Ovary (tissue), 9 donors: ENCODE data around the gene MRPS5. TPM values are rescaled to one million over a fixed set of nuclear protein-coding genes. Genes with fewer than 3 reads are reported as not detected.

Experiments
- DNase-seq, 5 donors: peaks; one replicate each; pipeline ENCODE4 v3.0.0-alpha.2; 2019 to 2020
- H3K27ac ChIP-seq, 2 donors: fragments of 200-600 bp; one replicate each; pipeline versions ENCODE4 v1.5.1 to v1.8.0; 2019 to 2022
- H3K27me3 ChIP-seq: fragments of 200-600 bp; one replicate; pipeline ENCODE4 v1.8.0; 2022
- H3K36me3 ChIP-seq: fragments of 200-600 bp; sonication (generic); one replicate; pipeline ENCODE4 v1.5.1; 2019
- H3K4me1 ChIP-seq: one replicate; pipeline ENCODE4 v1.8.1; 2013; ENCODE audit warnings: mild to moderate bottlenecking, moderate library complexity; ENCODE audit not compliant: insufficient read depth
- H3K4me3 ChIP-seq: fragments of 200-600 bp; sonication (generic); one replicate; pipeline ENCODE4 v1.5.1; 2017
- H3K9me3 ChIP-seq, 2 donors: fragments of 200-600 bp in 1 of 2; sonication (generic) in 1 of 2; one replicate each; pipeline versions ENCODE4 v1.5.1 to v1.8.1; 2013 to 2019; ENCODE audit warnings: mild to moderate bottlenecking in 1 of 2, moderate library complexity in 1 of 2
- EP300 ChIP-seq: sonication (generic); formaldehyde crosslinking; IDR thresholded peaks from one replicate; pipeline ENCODE4 v1.6.1; 2017; ENCODE audit warnings: antibody characterized with exemption
- POLR2A ChIP-seq: fragments of 450-650 bp; IDR thresholded peaks from one replicate; pipeline ENCODE4 v1.6.1; 2017; ENCODE audit warnings: antibody characterized with exemption, mild to moderate bottlenecking, moderate library complexity
- WGBS, 3 donors: extraction: QIAGEN DNeasy Blood & Tissue Kit in 1 of 3; methylation state at CpG; one replicate each; pipeline versions ENCODE4 v1.1.5 to v1.1.7; 2013 to 2017; 5-methylcytosine and 5-hydroxymethylcytosine counted together
- intact Hi-C, 4 donors: fragments of 100-400 bp; cut with DNase I; formaldehyde crosslinking; loops; one replicate each; pipeline versions ENCODE4 v1.11.0 to v1.15.1; 2022 to 2023
- polyA plus RNA-seq, 2 donors: library from polyadenylated mRNA; stranded (reverse); fragments of 200-250 nt in 1 of 2; fragments of 350-450 nt in 1 of 2; fragmentation: Illumina TruSeq in 1 of 2; extraction: RNeasy Lipid Tissue Mini Kit (QIAGEN cat#74804) in 1 of 2; gene quantifications; one replicate each; pipeline ENCODE4 v1.2.3, GENCODE V29; 2013 to 2014
- total RNA-seq, 7 donors: library from RNA; depleted of rRNA in 2 of 7; stranded (reverse); fragments of >200 nt in 2 of 7; fragmentation: NEBNext Ultra II Directional in 3 of 7; extraction: Animal tissue kit (Norgen Biotek cat#: 25700) in 3 of 7; gene quantifications; one replicate each; pipeline versions ENCODE4 v1.1.0 to v1.2.4, GENCODE V29; 2016 to 2023
- TF ChIP-seq, protein P1 (sequence below), 3 donors: fragments of 450-650 bp in 2 of 3; fragments of 200-600 bp in 1 of 3; IDR thresholded peaks; one replicate each; pipeline versions ENCODE4 v1.5.1 to v1.8.0; 2016 to 2022; ENCODE audit warnings: antibody characterized with exemption in 3 of 3, mild to moderate bottlenecking in 1 of 3
- donor health status: DM: no; HTN: no; CAD: no; lungs with moderate emphysema.
- donor health status: DM: no; HTN: no; CAD: no.
- donor health status: Bipolar disorder and iron deficiency.
- donor health status: DM: yes; HTN: yes; CAD: no.
- donor health status: DM: no; HTN: no; CAD: no.
- donor health status: DM: yes; HTN: yes; CAD: no.

Gene MRPS5
- total and polyA plus RNA-seq, 9 donors = 32.4 to 62.9 (median 39.7) TPM

DNA sequence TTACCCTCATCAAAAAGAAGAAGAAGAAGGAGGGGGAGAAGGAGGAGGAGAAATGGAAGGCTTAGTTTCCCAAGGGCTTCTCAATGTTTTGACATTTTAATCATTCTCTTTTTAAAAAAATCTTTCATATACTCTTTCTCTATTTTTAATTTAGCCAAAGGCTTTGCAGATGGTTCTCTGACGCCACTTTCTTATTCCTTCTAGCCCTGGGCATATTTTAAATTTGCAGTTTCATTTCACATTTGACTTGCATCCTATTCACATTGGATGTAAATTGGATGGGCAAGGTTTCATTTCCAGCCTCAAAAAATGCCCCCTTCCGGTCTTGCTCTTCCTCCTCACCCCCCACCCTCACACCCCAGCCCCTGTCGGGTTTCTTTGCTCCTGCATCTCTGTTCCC lies 66.3 kb downstream of the MRPS5 start:
- intact Hi-C loops = no loop called here
- TF ChIP-seq, protein P1, sequence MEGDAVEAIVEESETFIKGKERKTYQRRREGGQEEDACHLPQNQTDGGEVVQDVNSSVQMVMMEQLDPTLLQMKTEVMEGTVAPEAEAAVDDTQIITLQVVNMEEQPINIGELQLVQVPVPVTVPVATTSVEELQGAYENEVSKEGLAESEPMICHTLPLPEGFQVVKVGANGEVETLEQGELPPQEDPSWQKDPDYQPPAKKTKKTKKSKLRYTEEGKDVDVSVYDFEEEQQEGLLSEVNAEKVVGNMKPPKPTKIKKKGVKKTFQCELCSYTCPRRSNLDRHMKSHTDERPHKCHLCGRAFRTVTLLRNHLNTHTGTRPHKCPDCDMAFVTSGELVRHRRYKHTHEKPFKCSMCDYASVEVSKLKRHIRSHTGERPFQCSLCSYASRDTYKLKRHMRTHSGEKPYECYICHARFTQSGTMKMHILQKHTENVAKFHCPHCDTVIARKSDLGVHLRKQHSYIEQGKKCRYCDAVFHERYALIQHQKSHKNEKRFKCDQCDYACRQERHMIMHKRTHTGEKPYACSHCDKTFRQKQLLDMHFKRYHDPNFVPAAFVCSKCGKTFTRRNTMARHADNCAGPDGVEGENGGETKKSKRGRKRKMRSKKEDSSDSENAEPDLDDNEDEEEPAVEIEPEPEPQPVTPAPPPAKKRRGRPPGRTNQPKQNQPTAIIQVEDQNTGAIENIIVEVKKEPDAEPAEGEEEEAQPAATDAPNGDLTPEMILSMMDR (IDR thresholded peaks at IDR 0.05) = no peak
- TF ChIP-seq POLR2A = no peak
- no peak for TF ChIP-seq EP300

DNA sequence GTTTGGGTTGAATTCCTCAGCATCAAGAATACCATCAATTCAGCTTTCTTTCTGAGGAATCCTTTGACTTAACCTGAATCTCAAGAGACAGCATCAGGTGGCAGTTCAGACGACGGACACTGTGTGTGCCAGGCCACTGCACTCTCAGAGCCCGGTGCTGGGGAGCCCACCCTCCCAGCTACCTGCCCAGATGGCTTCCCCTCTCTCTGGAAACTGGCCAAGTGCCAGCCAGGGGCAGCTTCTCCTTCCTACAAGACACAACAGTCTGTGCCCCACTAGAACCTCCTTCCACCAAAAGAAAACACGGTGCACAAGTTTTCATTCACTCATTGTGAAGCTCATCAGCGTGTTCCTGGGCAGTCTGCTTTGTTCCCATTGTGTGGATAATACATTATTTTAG lies 67.6 kb downstream of the MRPS5 start:
- intact Hi-C loops = no loop called here
- Histone ChIP-seq H3K4me3 (no peak overlapping the region), H3K27me3 (no peaks in the 10 kb centered on the region), H3K9me3 (no peaks in the 10 kb centered on the region), H3K36me3 (no peaks in the 10 kb centered on the region), H3K27ac (no peak overlapping the region), H3K4me1 (no peaks in the 10 kb centered on the region)
- 65 to 79% (median 75%) methylated on average over 5 of the region's 5 CpGs for WGBS, 3 donors
- no peak for DNase-seq
- TF ChIP-seq POLR2A (no peak), EP300 (no peak)
- TF ChIP-seq, protein P1 (IDR thresholded peaks at IDR 0.05) = no peak

More for the DNA sequence above, 66.3 kb downstream of the MRPS5 start:
- Histone ChIP-seq H3K36me3 (no peaks in the 10 kb centered on the region), H3K4me1 (no peaks in the 10 kb centered on the region), H3K9me3 (no peaks in the 10 kb centered on the region), H3K27ac (no peak overlapping the region), H3K27me3 (no peaks in the 10 kb centered on the region), H3K4me3 (no peak overlapping the region)
- WGBS, 3 donors = 55 to 64% (median 55%) methylated on average over 3 of the region's 3 CpGs
- no peak for DNase-seq

DNA sequence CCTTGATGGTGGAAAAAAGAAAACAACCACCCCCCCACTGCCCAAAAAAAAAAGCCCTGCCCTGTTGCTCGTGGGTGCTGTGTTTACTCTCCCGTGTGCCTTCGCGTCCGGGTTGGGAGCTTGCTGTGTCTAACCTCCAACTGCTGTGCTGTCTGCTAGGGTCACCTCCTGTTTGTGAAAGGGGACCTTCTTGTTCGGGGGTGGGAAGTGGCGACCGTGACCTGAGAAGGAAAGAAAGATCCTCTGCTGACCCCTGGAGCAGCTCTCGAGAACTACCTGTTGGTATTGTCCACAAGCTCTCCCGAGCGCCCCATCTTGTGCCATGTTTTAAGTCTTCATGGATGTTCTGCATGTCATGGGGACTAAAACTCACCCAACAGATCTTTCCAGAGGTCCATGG lies 68.1 kb downstream of the MRPS5 start:
- Histone ChIP-seq H3K27me3 (no peaks in the 10 kb centered on the region), H3K9me3 (no peaks in the 10 kb centered on the region), H3K27ac (no peak overlapping the region)

DNA sequence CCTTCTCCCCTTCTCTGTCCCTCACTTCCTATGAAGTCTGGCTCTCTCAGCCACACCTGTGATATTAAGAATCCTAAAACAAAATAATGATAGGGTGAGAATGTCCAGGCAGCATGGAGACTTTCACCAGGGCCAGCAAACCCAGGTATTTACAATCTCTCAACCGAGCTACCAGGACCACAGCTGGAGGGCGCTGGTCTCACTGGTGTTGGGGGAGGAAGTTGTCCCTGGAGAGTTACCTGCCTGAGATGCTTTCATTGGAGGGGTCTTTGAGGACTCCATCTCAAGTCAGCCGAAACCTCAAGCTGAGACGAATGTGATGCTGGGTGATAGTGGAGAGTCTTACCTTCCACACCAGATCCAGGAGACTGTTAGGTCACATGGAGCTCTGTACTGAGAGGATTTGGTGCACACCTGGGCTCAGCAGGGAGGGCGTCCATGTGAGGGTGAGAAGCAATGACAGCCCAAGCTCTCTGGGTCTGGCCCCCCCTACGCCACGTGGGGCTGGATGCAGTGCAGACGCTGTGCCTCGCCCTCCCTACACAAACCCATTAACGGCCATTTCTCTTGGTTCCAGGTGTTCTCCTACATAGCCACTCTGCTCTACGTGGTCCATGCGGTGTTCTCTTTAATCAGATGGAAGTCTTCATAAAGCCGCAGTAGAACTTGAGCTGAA lies 68.7 kb downstream of the MRPS5 start:
- Histone ChIP-seq H3K27ac (no peak overlapping the region), H3K4me3 (no peak overlapping the region), H3K4me1 (no peaks in the 10 kb centered on the region), H3K27me3 (no peaks in the 10 kb centered on the region), H3K9me3 (no peaks in the 10 kb centered on the region), H3K36me3 (no peaks in the 10 kb centered on the region)
- 81 to 84% (median 81%) methylated on average over 13 of the region's 13 CpGs for WGBS, 3 donors
- no peak for DNase-seq
- TF ChIP-seq, protein P1 (IDR thresholded peaks at IDR 0.05) = no peak
- TF ChIP-seq POLR2A = no peak
- no peak for TF ChIP-seq EP300
- intact Hi-C loops = no loop called here

More for the DNA sequence above, 68.1 kb downstream of the MRPS5 start:
- no peak for DNase-seq
- H3K4me3 ChIP-seq = no peak overlapping the region
- H3K4me1 ChIP-seq = no peaks in the 10 kb centered on the region
- TF ChIP-seq EP300 (no peak), POLR2A (no peak)
- TF ChIP-seq, protein P1 (IDR thresholded peaks at IDR 0.05) = no peak
- H3K36me3 ChIP-seq = no peaks in the 10 kb centered on the region
- intact Hi-C loops = no loop called here
- WGBS, 3 donors = 29 to 35% (median 33%) methylated on average over 11 of the region's 11 CpGs
